Adrenal gland (tissue), 5 donors: Measurements from ENCODE around the gene TXNDC9.

Source experiments
- CTCF ChIP-seq, 6 experiments: fragments of 450-650 bp in 4 of 6; fragments of 200-600 bp in 2 of 6; sonication (generic) in 1 of 6; IDR thresholded peaks; 1 replicate in 5 of 6; 2 replicates in 1 of 6; pipeline versions ENCODE4 v1.5.1 to v1.8.0; 2016 to 2021; ENCODE audit warnings: antibody characterized with exemption in 6 of 6, mild to moderate bottlenecking in 2 of 6, moderate library complexity in 1 of 6
- POLR2A ChIP-seq, 2 donors: fragments of 450-650 bp; IDR thresholded peaks; one replicate each; pipeline ENCODE4 v1.6.1; 2017; ENCODE audit warnings: antibody characterized with exemption in 2 of 2, mild to moderate bottlenecking in 2 of 2, moderate library complexity in 1 of 2
- donor health status: DM: no; HTN: no; CAD: no.

- no peak for TF ChIP-seq CTCF (IDR thresholded peaks at IDR 0.05)
- TF ChIP-seq POLR2A (IDR thresholded peaks at IDR 0.05): no peak
Measured at GRCh38 chr2:99278793-99279291, 57.3 kb downstream of the TXNDC9 start.
